ENCODE measurements around the gene GSTCD. TPM values are rescaled to one million over a fixed set of nuclear protein-coding genes. Genes with fewer than 3 reads are reported as not detected.

Gene GSTCD
- total RNA-seq, 1 donor from 2014 or later, result 10.2 TPM

DNA sequence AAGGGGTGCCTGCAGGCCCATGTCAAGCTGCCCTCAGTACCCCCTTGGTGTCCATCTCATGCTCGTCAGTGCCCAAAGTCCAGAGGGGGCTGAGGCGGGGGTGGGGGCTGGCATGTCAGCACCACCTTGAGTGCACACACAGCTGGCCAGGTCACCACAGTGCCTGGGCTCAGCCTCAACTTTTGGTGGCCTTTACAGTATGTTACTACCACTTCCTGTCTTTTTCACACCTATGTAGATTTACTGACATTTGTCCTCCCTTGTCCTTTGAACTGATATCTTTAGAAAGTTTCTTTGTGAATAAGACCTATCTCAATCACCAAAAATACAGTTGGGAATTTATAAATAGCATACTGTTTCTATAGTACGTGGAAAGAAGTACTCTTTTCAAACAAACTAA is 128.0 kb downstream of the GSTCD start:
- TF ChIP-seq, protein P1, sequence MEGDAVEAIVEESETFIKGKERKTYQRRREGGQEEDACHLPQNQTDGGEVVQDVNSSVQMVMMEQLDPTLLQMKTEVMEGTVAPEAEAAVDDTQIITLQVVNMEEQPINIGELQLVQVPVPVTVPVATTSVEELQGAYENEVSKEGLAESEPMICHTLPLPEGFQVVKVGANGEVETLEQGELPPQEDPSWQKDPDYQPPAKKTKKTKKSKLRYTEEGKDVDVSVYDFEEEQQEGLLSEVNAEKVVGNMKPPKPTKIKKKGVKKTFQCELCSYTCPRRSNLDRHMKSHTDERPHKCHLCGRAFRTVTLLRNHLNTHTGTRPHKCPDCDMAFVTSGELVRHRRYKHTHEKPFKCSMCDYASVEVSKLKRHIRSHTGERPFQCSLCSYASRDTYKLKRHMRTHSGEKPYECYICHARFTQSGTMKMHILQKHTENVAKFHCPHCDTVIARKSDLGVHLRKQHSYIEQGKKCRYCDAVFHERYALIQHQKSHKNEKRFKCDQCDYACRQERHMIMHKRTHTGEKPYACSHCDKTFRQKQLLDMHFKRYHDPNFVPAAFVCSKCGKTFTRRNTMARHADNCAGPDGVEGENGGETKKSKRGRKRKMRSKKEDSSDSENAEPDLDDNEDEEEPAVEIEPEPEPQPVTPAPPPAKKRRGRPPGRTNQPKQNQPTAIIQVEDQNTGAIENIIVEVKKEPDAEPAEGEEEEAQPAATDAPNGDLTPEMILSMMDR (IDR thresholded peaks at IDR 0.05), result no peak
- ATAC-seq (no peak), DNase-seq (no peak)

DNA sequence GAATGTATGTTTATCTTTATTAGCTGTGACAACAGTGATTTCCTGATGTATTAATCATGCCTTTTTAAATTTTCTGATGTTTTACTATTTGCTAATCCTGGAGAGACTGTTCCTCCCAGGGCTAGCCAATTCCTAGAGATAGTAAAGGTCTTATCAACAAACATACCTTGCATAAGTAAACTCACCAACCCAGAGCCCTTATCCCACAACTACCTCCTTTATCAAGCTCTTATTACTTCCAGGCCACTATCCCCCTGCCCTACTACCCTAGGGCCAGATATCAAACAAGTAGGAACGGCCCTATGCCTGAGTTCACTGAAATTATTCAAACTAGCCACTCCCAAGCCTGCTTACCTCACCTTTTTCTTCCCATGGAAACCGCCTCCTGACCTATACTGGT is 128.5 kb downstream of the GSTCD start:
- Histone ChIP-seq H3K4me1 (no peaks in the 10 kb centered on the region), H3K36me3 (peaks cover 3% of the 10 kb centered on the region), H3K9me3 (no peaks in the 10 kb centered on the region), H3K27ac (no peak overlapping the region), H3K27me3 (no peaks in the 10 kb centered on the region), H3K4me3 (no peak overlapping the region)
- no peak for ATAC-seq
- TF ChIP-seq, protein P1 (IDR thresholded peaks at IDR 0.05), result no peak
- intact Hi-C loops (cut with DNase I), result no loop called here
- no peak for DNase-seq

More for the DNA sequence above, 128.0 kb downstream of the GSTCD start:
- Histone ChIP-seq H3K36me3 (peaks cover 3% of the 10 kb centered on the region), H3K27me3 (no peaks in the 10 kb centered on the region), H3K4me3 (no peak overlapping the region), H3K4me1 (no peaks in the 10 kb centered on the region), H3K27ac (no peak overlapping the region), H3K9me3 (no peaks in the 10 kb centered on the region)
- intact Hi-C loops (cut with DNase I), result no loop called here

DNA sequence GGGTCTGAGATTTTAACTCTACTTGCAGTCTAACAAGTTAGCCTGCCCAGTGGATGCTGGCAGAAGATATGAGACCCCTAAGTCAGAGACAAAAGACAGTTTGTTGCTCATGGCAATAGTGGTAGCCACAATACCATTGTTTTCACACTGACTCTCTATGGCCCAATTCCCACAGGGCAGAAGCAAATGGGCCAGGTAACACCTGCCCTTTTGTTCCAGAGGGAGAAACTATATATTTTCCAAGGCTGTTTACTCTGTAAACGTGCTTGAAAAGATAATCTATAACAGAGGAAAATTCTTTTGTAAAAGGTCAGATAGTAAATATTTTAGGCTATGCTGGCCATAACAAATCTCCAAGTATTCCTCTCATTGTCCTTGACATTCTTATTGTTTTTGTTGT is 129.5 kb downstream of the GSTCD start:
- TF ChIP-seq, protein P1 (IDR thresholded peaks at IDR 0.05), result no peak
- H3K4me3 ChIP-seq, result no peak overlapping the region
- no peaks in the 10 kb centered on the region for H3K4me1 ChIP-seq
- no peaks in the 10 kb centered on the region for H3K27me3 ChIP-seq
- ATAC-seq (no peak), DNase-seq (no peak)
- H3K27ac ChIP-seq, result no peak overlapping the region
- H3K9me3 ChIP-seq, result no peaks in the 10 kb centered on the region
- H3K36me3 ChIP-seq, result peaks cover 3% of the 10 kb centered on the region
- intact Hi-C loops (cut with DNase I), result no loop called here

DNA sequence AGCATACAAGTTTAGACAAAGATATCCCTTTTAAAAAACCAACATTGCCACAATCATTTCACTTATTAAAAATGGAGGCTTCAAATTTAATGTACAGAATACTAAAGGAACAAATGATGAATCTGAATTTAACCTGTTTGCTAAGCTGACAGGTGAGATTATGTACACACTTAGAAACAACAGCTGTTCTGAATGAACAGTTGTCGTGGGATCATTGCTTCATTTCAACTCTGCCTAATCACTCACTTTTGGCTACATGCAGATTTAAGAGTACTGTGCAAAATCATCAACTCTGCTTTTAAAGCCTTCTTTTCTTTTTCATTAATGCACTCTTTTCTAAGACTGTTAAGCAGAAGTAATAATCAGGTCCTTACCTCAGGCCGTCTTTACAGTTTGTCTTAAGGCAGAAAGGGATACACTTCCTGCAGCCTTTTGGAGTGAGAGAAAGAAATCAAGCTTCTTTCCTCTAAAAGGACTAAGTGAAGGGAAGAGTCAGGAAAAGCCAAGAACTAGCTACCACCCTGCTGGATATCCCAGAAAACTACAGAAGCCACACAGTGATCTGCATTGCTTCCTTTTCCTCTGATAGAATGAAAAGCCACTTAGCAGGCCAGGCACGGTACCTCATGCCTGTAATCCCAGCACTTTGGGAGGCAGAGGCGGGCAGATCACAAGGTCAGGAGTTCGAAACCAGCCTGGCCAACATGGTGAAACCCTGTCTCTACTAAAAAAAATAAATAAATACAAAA is 132.0 kb downstream of the GSTCD start:
- intact Hi-C loops (cut with DNase I), result no loop called here
- Histone ChIP-seq H3K4me1 (no peaks in the 10 kb centered on the region), H3K27ac (no peak overlapping the region), H3K36me3 (peaks cover 3% of the 10 kb centered on the region), H3K4me3 (no peak overlapping the region), H3K9me3 (no peaks in the 10 kb centered on the region), H3K27me3 (no peaks in the 10 kb centered on the region)
- ATAC-seq (no peak), DNase-seq (no peak)
- TF ChIP-seq, protein P1 (IDR thresholded peaks at IDR 0.05), result no peak

DNA sequence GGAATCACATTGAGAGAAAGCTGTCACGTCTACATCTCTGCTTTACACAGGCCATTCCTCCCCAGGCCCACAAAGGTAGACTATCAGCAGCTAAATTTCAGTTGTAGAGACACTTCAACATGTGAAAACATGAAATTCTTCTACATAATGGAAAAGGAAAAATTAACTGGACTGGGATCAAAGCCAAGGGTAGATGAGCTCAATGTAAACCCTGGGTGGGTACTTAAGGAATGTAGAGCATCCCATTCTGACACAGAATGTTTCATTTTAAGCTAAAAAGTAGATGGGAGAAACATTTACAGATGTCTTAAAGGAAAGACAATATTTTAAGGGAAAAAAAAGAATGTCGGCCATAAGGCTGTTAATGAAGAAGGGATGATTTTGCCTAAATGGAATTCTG is 135.4 kb downstream of the GSTCD start:
- no peak for ATAC-seq
- H3K27me3 ChIP-seq, result no peaks in the 10 kb centered on the region

More for the DNA sequence above, 135.4 kb downstream of the GSTCD start:
- Histone ChIP-seq H3K27ac (no peak overlapping the region), H3K4me1 (no peaks in the 10 kb centered on the region), H3K9me3 (no peaks in the 10 kb centered on the region), H3K36me3 (no peaks in the 10 kb centered on the region), H3K4me3 (no peak overlapping the region)
- intact Hi-C loops (cut with DNase I), result no loop called here
- TF ChIP-seq, protein P1 (IDR thresholded peaks at IDR 0.05), result no peak
- DNase-seq, result no peak

Measured in upper lobe of right lung (tissue), 1 donor.